HEK293 (cell line): Measurements from ENCODE around the gene UNC5B.

ENCODE experiments used
- CTCF ChIA-PET: fragments of 350-600 bp; formaldehyde crosslinking; extraction: SDS; loops from one replicate; lab custom pipeline; 2021; ENCODE audit warnings: antibody characterized with exemption; lab: Yijun Ruan, JAX
- POLR2A ChIA-PET: fragments of 300-600 bp; formaldehyde crosslinking; extraction: SDS; loops from one replicate; lab custom pipeline; 2020; ENCODE audit warnings: antibody characterized with exemption, inconsistent platforms; lab: Yijun Ruan, JAX
- H3K27ac ChIP-seq: fragments of 200-500 bp; sonication (Bioruptor generic); 2 replicates; pipeline ENCODE4 v1.5.1; 2014; ENCODE audit warnings: low read depth, low read length, control low read depth, inconsistent platforms; ENCODE audit errors: extremely low read depth
- H3K36me3 ChIP-seq, 2 experiments: fragments of 200-500 bp in 1 of 2; sonication (Bioruptor generic) in 1 of 2; 1 replicate in 1 of 2; 2 replicates in 1 of 2; pipeline ENCODE4 v1.5.1; 2014 to 2017; ENCODE audit warnings: inconsistent platforms in 2 of 2, low read length in 2 of 2; ENCODE audit not compliant: control insufficient read depth in 2 of 2, insufficient read depth in 1 of 2
- H3K4me1 ChIP-seq: fragments of 200-500 bp; sonication (Bioruptor generic); 2 replicates; pipeline ENCODE4 v1.5.1; 2014; ENCODE audit warnings: mild to moderate bottlenecking, low read length, inconsistent platforms; ENCODE audit not compliant: control insufficient read depth, insufficient read depth
- H3K4me3 ChIP-seq: 2 replicates; pipeline ENCODE4 v1.5.1; 2011; ENCODE audit warnings: low read depth, mild to moderate bottlenecking, control low read depth, low read length, moderate library complexity
- H3K9me3 ChIP-seq: fragments of 200-500 bp; sonication (Bioruptor generic); 2 replicates; pipeline ENCODE4 v1.5.1; 2014; ENCODE audit warnings: low read depth, low read length, inconsistent platforms; ENCODE audit not compliant: control insufficient read depth, insufficient read depth
- ATF2 ChIP-seq: fragments of 450-650 bp; formaldehyde crosslinking; IDR thresholded peaks from 2 replicates; pipeline ENCODE4 v1.5.1; 2016; ENCODE audit warnings: missing biosample characterization, missing genetic modification characterization, low read depth
- BCL11A ChIP-seq: fragments of 450-650 bp; formaldehyde crosslinking; IDR thresholded peaks from 2 replicates; pipeline ENCODE4 v1.5.1; 2016; ENCODE audit warnings: low read depth, missing biosample characterization, missing genetic modification characterization
- BCL6B ChIP-seq: fragments of 450-650 bp; formaldehyde crosslinking; IDR thresholded peaks from 2 replicates; pipeline ENCODE4 v1.5.1; 2017; ENCODE audit warnings: missing biosample characterization, missing genetic modification characterization
- HOXC10 ChIP-seq: sonication (generic); formaldehyde crosslinking; IDR thresholded peaks from 2 replicates; pipeline ENCODE4 v1.8.1; 2023; ENCODE audit warnings: mild to moderate bottlenecking, missing genetic modification reagents
- ZBTB1 ChIP-seq: fragments of 450-650 bp; formaldehyde crosslinking; IDR thresholded peaks from 2 replicates; pipeline ENCODE4 v1.5.1; 2016; ENCODE audit warnings: missing biosample characterization, missing genetic modification characterization
- ZBTB10 ChIP-seq: fragments of 450-650 bp; formaldehyde crosslinking; IDR thresholded peaks from 2 replicates; pipeline ENCODE4 v1.5.1; 2016; ENCODE audit warnings: missing biosample characterization, missing genetic modification characterization
- ZBTB49 ChIP-seq: fragments of 450-650 bp; formaldehyde crosslinking; IDR thresholded peaks from 2 replicates; pipeline ENCODE4 v1.5.1; 2016; ENCODE audit warnings: missing biosample characterization, missing genetic modification characterization, low read depth
- ZEB2 ChIP-seq: fragments of 450-650 bp; formaldehyde crosslinking; IDR thresholded peaks from 2 replicates; pipeline ENCODE4 v1.5.1; 2016; ENCODE audit warnings: missing biosample characterization, missing genetic modification characterization
- ZNF10 ChIP-seq: fragments of 450-650 bp; formaldehyde crosslinking; IDR thresholded peaks from 2 replicates; pipeline ENCODE4 v1.5.1; 2017; ENCODE audit warnings: missing biosample characterization, missing genetic modification characterization
- ZNF157 ChIP-seq: fragments of 450-650 bp; formaldehyde crosslinking; IDR thresholded peaks from 2 replicates; pipeline ENCODE4 v1.5.1; 2016; ENCODE audit warnings: missing biosample characterization, missing genetic modification characterization
- ZNF239 ChIP-seq: fragments of 450-650 bp; formaldehyde crosslinking; IDR thresholded peaks from 2 replicates; pipeline ENCODE4 v1.5.1; 2016; ENCODE audit warnings: missing biosample characterization, missing genetic modification characterization
- ZNF366 ChIP-seq: fragments of 450-650 bp; formaldehyde crosslinking; conservative IDR thresholded peaks from 2 replicates; pipeline ENCODE4 v1.5.1; 2016; ENCODE audit warnings: missing biosample characterization, missing genetic modification characterization
- ZNF394 ChIP-seq: fragments of 450-650 bp; formaldehyde crosslinking; IDR thresholded peaks from 2 replicates; pipeline ENCODE4 v1.5.1; 2016; ENCODE audit warnings: missing biosample characterization, missing genetic modification characterization, mild to moderate bottlenecking, moderate library complexity, borderline replicate concordance
- ZNF423 ChIP-seq: fragments of 450-650 bp; formaldehyde crosslinking; IDR thresholded peaks from 2 replicates; pipeline ENCODE4 v1.5.1; 2016; ENCODE audit warnings: missing biosample characterization, missing genetic modification characterization
- ZNF585B ChIP-seq: fragments of 450-650 bp; formaldehyde crosslinking; IDR thresholded peaks from 2 replicates; pipeline ENCODE4 v1.5.1; 2016; ENCODE audit warnings: missing biosample characterization, missing genetic modification characterization
- ZNF701 ChIP-seq: fragments of 450-650 bp; formaldehyde crosslinking; IDR thresholded peaks from 2 replicates; pipeline ENCODE4 v1.5.1; 2016; ENCODE audit warnings: missing biosample characterization, missing genetic modification characterization
- ZNF707 ChIP-seq: fragments of 450-650 bp; formaldehyde crosslinking; IDR thresholded peaks from 2 replicates; pipeline ENCODE4 v1.5.1; 2016; ENCODE audit warnings: missing biosample characterization, missing genetic modification characterization
- ZNF747 ChIP-seq: fragments of 450-650 bp; formaldehyde crosslinking; IDR thresholded peaks from 2 replicates; pipeline ENCODE4 v1.5.1; 2016; ENCODE audit warnings: missing biosample characterization, missing genetic modification characterization
- ZNF837 ChIP-seq: fragments of 450-650 bp; formaldehyde crosslinking; IDR thresholded peaks from 2 replicates; pipeline ENCODE4 v1.5.1; 2016; ENCODE audit warnings: missing biosample characterization, missing genetic modification characterization
- TF ChIP-seq, protein P1 (sequence below): fragments of 450-650 bp; formaldehyde crosslinking; IDR thresholded peaks from 2 replicates; pipeline ENCODE4 v1.5.0; 2017; ENCODE audit warnings: missing biosample characterization, missing genetic modification characterization, borderline replicate concordance
- TF ChIP-seq, protein P2 (sequence below): fragments of 450-650 bp; formaldehyde crosslinking; IDR thresholded peaks from 2 replicates; pipeline ENCODE4 v1.5.1; 2016; ENCODE audit warnings: missing biosample characterization, missing genetic modification characterization

UNC5B gene

DNA sequence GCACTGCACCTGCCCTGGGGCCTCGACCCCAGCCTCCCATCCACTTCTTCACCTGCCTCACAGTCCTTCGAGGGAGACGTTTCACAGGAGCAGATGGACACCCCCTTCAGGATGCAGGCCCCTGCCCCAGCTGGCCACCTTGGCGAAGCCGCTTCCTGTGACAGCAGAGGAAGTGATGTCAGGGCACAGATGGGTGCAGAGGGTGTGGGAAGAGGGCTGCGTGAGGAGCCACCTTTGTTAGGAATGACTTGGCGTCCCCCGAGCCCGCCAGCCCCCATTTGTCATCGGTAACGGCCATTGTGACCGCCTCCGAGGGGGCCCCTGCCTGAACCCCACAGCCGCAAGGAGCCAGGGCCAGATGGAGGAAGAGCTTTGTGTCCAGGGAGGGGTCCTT, 59.3 kb downstream of the UNC5B start:
- no peak overlapping the region for H3K27ac ChIP-seq
- peaks cover 0 to 6% of the 10 kb centered on the region in 2 experiments; a peak in 1 of 3 replicates for H3K36me3 ChIP-seq
- POLR2A ChIA-PET: no interaction called here
- CTCF ChIA-PET: interaction anchor here (1.2 to 2.2 kb wide), 4 partner anchors 13 to 56 kb away, joined by 4 to 15 read pairs (median 6); no protein-coding TSS in a partner anchor
- no peaks in the 10 kb centered on the region for H3K4me1 ChIP-seq
- no peak overlapping the region for H3K4me3 ChIP-seq
- no peak for TF ChIP-seq ZBTB49 (tag by site-specific recombination)
- no peak for TF ChIP-seq ZNF10 (tag by site-specific recombination)
- no peak for TF ChIP-seq ZBTB1 (tag by site-specific recombination)
- no peak for TF ChIP-seq ATF2 (tag by site-specific recombination)
- no peak for TF ChIP-seq ZNF837 (tag by site-specific recombination)
- no peak for TF ChIP-seq ZBTB10 (tag by site-specific recombination)
- TF ChIP-seq, protein P1, sequence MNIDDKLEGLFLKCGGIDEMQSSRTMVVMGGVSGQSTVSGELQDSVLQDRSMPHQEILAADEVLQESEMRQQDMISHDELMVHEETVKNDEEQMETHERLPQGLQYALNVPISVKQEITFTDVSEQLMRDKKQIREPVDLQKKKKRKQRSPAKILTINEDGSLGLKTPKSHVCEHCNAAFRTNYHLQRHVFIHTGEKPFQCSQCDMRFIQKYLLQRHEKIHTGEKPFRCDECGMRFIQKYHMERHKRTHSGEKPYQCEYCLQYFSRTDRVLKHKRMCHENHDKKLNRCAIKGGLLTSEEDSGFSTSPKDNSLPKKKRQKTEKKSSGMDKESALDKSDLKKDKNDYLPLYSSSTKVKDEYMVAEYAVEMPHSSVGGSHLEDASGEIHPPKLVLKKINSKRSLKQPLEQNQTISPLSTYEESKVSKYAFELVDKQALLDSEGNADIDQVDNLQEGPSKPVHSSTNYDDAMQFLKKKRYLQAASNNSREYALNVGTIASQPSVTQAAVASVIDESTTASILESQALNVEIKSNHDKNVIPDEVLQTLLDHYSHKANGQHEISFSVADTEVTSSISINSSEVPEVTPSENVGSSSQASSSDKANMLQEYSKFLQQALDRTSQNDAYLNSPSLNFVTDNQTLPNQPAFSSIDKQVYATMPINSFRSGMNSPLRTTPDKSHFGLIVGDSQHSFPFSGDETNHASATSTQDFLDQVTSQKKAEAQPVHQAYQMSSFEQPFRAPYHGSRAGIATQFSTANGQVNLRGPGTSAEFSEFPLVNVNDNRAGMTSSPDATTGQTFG (tag by site-specific recombination): no peak
- TF ChIP-seq BCL6B: no peak
- no peak for TF ChIP-seq ZNF366 (tag by site-specific recombination)
- TF ChIP-seq HOXC10: no peak
- no peak for TF ChIP-seq ZNF585B (tag by site-specific recombination)
- TF ChIP-seq ZNF239 (tag by site-specific recombination): no peak
- no peak for TF ChIP-seq ZNF423 (tag by site-specific recombination)
- no peaks in the 10 kb centered on the region for H3K9me3 ChIP-seq

GRCh38 chr10:71272056-71272771, 59.8 kb downstream of the UNC5B start:
- Histone ChIP-seq H3K4me3 (no peak overlapping the region), H3K9me3 (no peaks in the 10 kb centered on the region), H3K36me3 (peaks cover 0 to 6% of the 10 kb centered on the region in 2 experiments; a peak in 1 of 3 replicates), H3K4me1 (no peaks in the 10 kb centered on the region), H3K27ac (no peak overlapping the region)
- ChIA-PET CTCF (interaction anchor here (0.8 to 2.2 kb wide), 2 partner anchors 13 to 56 kb away, joined by 3 to 15 read pairs; no protein-coding TSS in a partner anchor), POLR2A (no interaction called here)
- TF ChIP-seq ZNF394 (tag by site-specific recombination): no peak
- TF ChIP-seq ZNF585B (tag by site-specific recombination): no peak
- no peak for TF ChIP-seq ZNF707 (tag by site-specific recombination)
- TF ChIP-seq BCL11A: no peak
- no peak for TF ChIP-seq ZNF747 (tag by site-specific recombination)
- no peak for TF ChIP-seq ZEB2 (tag by site-specific recombination)
- TF ChIP-seq ZNF701 (tag by site-specific recombination): no peak
- TF ChIP-seq BCL6B: no peak
- TF ChIP-seq, protein P2, sequence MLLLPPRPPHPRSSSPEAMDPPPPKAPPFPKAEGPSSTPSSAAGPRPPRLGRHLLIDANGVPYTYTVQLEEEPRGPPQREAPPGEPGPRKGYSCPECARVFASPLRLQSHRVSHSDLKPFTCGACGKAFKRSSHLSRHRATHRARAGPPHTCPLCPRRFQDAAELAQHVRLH (tag by site-specific recombination): no peak
- TF ChIP-seq ZNF157 (tag by site-specific recombination): no peak
